Skeletal muscle tissue (tissue), 4 donors: ENCODE measurements around the gene LHPP. TPM values are rescaled to one million over a fixed set of nuclear protein-coding genes. Genes with fewer than 3 reads are reported as not detected.

ENCODE experiments used
- H3K27ac ChIP-seq: one replicate; pipeline ENCODE4 v1.7.0; 2013; ENCODE audit warnings: mild to moderate bottlenecking, low read depth, low read length, inconsistent platforms
- H3K27me3 ChIP-seq, 3 donors: one replicate each; pipeline ENCODE4 v1.7.0; 2013; ENCODE audit warnings: low read length in 3 of 3; ENCODE audit not compliant: control insufficient read depth in 3 of 3, insufficient read depth in 3 of 3
- H3K36me3 ChIP-seq, 3 donors: one replicate each; pipeline ENCODE4 v1.7.0; 2013; ENCODE audit warnings: low read length in 3 of 3; ENCODE audit not compliant: control insufficient read depth in 3 of 3, insufficient read depth in 3 of 3
- H3K4me1 ChIP-seq, 3 donors: one replicate each; pipeline ENCODE4 v1.7.0; 2013; ENCODE audit warnings: low read length in 3 of 3, mild to moderate bottlenecking in 3 of 3; ENCODE audit not compliant: control insufficient read depth in 3 of 3, insufficient read depth in 3 of 3
- H3K4me3 ChIP-seq, 3 donors: one replicate each; pipeline ENCODE4 v1.7.0; 2013; ENCODE audit warnings: low read length in 3 of 3
- H3K9ac ChIP-seq, 3 donors: one replicate each; pipeline ENCODE4 v1.7.0; 2013; ENCODE audit warnings: low read length in 3 of 3, mild to moderate bottlenecking in 3 of 3, moderate library complexity in 2 of 3, low read depth in 1 of 3
- H3K9me3 ChIP-seq, 3 donors: one replicate each; pipeline ENCODE4 v1.7.0; 2013; ENCODE audit warnings: low read length in 3 of 3; ENCODE audit not compliant: control insufficient read depth in 3 of 3
- total RNA-seq: library from RNA; depleted of rRNA; stranded (reverse); fragments of >200 nt; gene quantifications from one replicate; pipeline ENCODE4 v1.2.3, GENCODE V29; 2014
- donor health status: Osteomylitis.

The LHPP gene
- total RNA-seq, 1 donor from 2014 or later = 4.2 TPM

DNA sequence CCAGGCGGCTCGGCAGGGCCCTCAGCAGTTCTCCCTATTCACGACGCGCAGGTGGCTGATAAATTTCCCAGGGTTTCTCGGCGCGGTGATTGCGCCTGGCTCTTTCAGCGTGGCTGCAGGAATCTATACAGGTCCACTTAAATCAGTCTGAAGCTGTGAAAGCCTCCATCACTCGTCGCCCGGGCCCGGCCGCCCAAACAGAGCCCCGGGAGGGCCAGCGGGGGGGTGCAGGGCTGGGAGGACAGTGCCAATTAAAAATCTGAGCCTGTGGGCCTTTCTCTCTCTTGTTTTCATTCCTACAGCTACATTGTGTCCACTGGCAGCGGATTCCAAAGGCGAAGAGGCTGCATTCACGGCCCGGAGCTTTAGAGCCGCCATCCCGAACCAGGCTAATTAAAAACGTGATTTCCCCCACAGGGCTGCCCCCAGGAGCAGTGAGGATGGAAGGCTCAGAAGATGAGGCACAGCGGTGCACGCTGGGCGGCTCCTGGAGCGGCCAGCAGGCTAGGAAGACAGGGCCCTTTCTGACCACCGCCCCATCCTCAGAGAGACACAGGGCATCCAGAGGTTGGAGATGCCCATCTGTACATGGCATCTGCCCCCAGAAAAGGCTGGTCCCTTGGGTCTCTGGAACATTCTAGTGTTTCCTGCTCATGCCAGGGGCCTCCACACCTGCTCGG lies 181.8 kb downstream of the LHPP start:
- Histone ChIP-seq H3K4me3 (no peak overlapping the region), H3K9me3 (no peaks in the 10 kb centered on the region), H3K27me3 (no peaks in the 10 kb centered on the region), H3K9ac (peak overlapping the region in 1 of 3 donors; percentile 33), H3K36me3 (peaks cover 0 to 2% (median 0%) of the 10 kb centered on the region in 3 donors), H3K4me1 (peaks cover 73 to 90% (median 78%) of the 10 kb centered on the region in 3 donors), H3K27ac (no peak overlapping the region)

DNA sequence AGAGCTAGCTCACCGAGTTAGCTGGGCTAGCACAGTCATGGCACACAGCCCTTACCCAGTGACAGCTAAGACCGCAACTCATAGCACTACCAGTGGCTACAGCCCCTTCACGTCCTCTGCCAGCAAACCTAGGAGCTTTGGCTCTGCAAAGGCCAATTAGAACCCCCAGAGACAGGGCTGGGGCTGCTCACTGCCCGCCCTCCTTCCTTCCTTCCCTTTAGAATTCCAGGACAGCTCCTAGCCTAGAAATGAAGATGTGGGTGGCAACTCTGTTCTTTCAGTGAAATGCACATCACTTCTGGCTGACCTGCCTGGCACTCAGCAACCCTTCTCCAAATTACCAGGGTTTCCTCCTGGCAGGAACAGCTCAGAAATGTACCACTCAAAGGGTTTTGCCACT lies 182.6 kb downstream of the LHPP start:
- H3K9me3 ChIP-seq = no peaks in the 10 kb centered on the region
- H3K27me3 ChIP-seq = no peaks in the 10 kb centered on the region
- H3K4me1 ChIP-seq = peaks cover 78 to 90% (median 81%) of the 10 kb centered on the region in 3 donors
- H3K27ac ChIP-seq = no peak overlapping the region
- no peak overlapping the region for H3K9ac ChIP-seq
- peaks cover 0 to 2% (median 0%) of the 10 kb centered on the region in 3 donors for H3K36me3 ChIP-seq
- no peak overlapping the region for H3K4me3 ChIP-seq

DNA sequence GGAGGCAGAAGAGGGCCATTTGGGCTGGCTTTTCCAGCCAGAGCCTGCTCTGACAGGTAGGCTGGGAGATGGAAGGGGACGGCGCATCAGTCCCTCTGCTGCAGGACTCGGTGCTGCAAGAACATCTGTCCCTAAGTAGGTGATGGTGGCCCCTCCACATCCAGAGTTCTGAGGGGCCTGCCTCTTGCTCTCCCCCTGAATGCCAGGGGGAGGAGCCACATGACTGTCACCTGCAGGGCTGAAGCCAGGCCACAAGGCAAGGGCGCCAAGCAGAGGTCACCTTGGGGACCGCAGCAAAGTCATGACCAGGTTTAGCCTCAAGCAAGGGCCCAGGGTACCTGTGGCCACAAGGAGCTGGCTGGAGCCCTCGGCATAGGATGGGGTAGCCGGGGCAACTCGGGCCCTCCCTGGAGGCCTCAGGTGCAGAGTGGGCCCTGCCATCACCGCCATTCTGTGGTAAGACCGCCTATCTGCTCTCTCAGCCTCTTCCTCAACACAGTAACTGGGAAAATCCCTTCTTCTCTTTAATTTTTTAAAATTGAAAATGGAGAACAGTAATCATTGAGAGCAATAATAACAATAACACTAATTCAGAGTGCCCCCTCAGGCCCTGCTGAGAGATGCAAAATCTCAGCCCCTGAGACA lies 183.3 kb downstream of the LHPP start:
- no peak overlapping the region for H3K27ac ChIP-seq

GRCh38 chr10:124645467-124646095 lies 184.0 kb downstream of the LHPP start:
- no peaks in the 10 kb centered on the region for H3K9me3 ChIP-seq
- H3K9ac ChIP-seq = peak overlapping the region in 2 of 3 donors; percentile 5 to 70
- peaks cover 77 to 91% (median 87%) of the 10 kb centered on the region in 3 donors for H3K4me1 ChIP-seq
- H3K27ac ChIP-seq = peak overlapping the region; percentile 86
- no peaks in the 10 kb centered on the region for H3K27me3 ChIP-seq
- H3K36me3 ChIP-seq = peaks cover 0 to 6% (median 0%) of the 10 kb centered on the region in 3 donors
- H3K4me3 ChIP-seq = no peak overlapping the region

More for the DNA sequence above, 183.3 kb downstream of the LHPP start:
- peaks cover 0 to 2% (median 0%) of the 10 kb centered on the region in 3 donors for H3K36me3 ChIP-seq
- H3K9ac ChIP-seq = no peak overlapping the region
- H3K27me3 ChIP-seq = no peaks in the 10 kb centered on the region
- H3K4me1 ChIP-seq = peaks cover 83 to 92% (median 87%) of the 10 kb centered on the region in 3 donors
- no peaks in the 10 kb centered on the region for H3K9me3 ChIP-seq
- no peak overlapping the region for H3K4me3 ChIP-seq

GRCh38 chr10:124646483-124647352 lies 185.1 kb downstream of the LHPP start:
- peaks cover 69 to 91% (median 79%) of the 10 kb centered on the region in 3 donors for H3K4me1 ChIP-seq
- no peaks in the 10 kb centered on the region for H3K9me3 ChIP-seq
- peak overlapping the region in 2 of 3 donors; percentile 5 to 70 for H3K9ac ChIP-seq
- H3K27ac ChIP-seq = peak overlapping the region; percentile 86
- H3K36me3 ChIP-seq = peaks cover 0 to 6% (median 0%) of the 10 kb centered on the region in 3 donors
- H3K27me3 ChIP-seq = no peaks in the 10 kb centered on the region
- H3K4me3 ChIP-seq = peak overlapping the region in 2 of 3 donors; percentile 11 to 13

GRCh38 chr10:124647421-124648130 lies 186.0 kb downstream of the LHPP start:
- Histone ChIP-seq H3K27ac (peak overlapping the region; percentile 86), H3K4me1 (peaks cover 65 to 91% (median 73%) of the 10 kb centered on the region in 3 donors), H3K36me3 (peaks cover 0 to 5% (median 0%) of the 10 kb centered on the region in 3 donors), H3K9me3 (no peaks in the 10 kb centered on the region), H3K27me3 (no peaks in the 10 kb centered on the region), H3K4me3 (peak overlapping the region in 1 of 3 donors; percentile 35), H3K9ac (peak overlapping the region in 1 of 3 donors; percentile 70)

DNA sequence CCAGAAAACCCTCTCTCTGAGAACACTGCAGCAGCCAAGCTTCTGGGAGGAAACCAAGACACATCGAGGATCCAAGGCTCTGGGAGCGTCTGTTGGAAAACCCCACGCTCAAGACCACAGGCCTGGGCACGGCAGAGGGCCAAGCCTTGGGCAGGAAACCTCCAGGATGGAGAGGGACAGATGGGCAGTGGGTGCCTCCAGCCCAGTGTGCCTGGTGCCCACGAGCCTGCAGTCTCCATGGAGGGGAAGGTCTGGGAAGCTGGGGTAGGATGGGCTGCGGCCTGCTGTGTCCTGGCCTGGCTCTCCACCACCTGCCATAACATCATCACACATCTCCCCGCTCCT lies 186.5 kb downstream of the LHPP start:
- Histone ChIP-seq H3K9ac (peak overlapping the region in 2 of 3 donors; percentile 15 to 70), H3K4me1 (peaks cover 70 to 93% (median 76%) of the 10 kb centered on the region in 3 donors), H3K4me3 (peak overlapping the region in 1 of 3 donors; percentile 2), H3K27me3 (no peaks in the 10 kb centered on the region), H3K36me3 (peaks cover 0 to 5% (median 0%) of the 10 kb centered on the region in 3 donors), H3K27ac (peak overlapping the region; percentile 86), H3K9me3 (no peaks in the 10 kb centered on the region)

DNA sequence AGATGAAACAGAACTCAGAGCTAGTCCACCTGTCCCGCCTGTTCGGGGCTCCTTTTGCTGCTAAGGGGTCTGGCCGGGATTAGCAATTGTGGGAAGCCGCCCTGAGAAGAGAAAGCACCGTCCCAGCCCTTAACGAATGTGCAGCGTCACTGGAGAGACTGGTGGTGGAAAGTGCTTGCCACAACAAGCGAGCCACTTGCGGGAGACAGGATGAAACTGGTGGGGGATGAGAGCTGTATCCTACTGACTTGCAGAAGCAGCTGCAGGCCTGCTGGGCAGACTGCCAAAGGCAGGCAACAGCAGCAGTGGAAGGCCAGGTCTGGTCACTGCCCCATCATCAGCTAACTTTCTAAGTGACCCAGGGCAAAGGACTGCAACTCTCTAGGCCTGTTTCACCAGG lies 187.1 kb downstream of the LHPP start:
- peaks cover 0 to 5% (median 0%) of the 10 kb centered on the region in 3 donors for H3K36me3 ChIP-seq
- H3K9me3 ChIP-seq = no peaks in the 10 kb centered on the region
- peak overlapping the region in 1 of 3 donors; percentile 6 for H3K4me3 ChIP-seq
- H3K9ac ChIP-seq = peak overlapping the region in 2 of 3 donors; percentile 15 to 70
- no peaks in the 10 kb centered on the region for H3K27me3 ChIP-seq
- peaks cover 74 to 96% (median 82%) of the 10 kb centered on the region in 3 donors for H3K4me1 ChIP-seq
- peak overlapping the region; percentile 86 for H3K27ac ChIP-seq

DNA sequence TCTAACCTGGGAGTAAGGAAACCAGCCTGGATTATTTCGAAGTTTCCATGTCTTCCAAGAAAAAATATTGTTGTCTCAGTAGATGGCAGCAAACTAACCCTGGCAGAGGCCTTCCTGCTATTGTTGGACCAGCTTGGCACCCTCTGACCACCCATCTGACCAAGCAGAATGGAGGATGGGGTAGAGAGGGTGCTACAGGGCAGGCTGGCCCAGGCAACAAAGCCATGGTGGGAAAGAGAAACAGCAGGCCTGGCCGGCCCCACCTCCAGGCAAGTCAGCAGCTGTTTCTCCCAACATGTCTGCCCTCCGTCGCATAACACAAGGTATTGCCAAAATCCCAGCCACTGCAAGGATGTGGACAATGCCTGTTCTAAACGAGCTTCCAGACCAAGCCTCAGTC lies 187.6 kb downstream of the LHPP start:
- Histone ChIP-seq H3K27me3 (no peaks in the 10 kb centered on the region), H3K4me3 (peak overlapping the region in 1 of 3 donors; percentile 22), H3K4me1 (peaks cover 74 to 96% (median 81%) of the 10 kb centered on the region in 3 donors), H3K27ac (peak overlapping the region; percentile 86), H3K9me3 (no peaks in the 10 kb centered on the region), H3K36me3 (peaks cover 0 to 5% (median 0%) of the 10 kb centered on the region in 3 donors), H3K9ac (peak overlapping the region in 2 of 3 donors; percentile 15 to 70)
